Erythroblast (primary cell): ENCODE results near the gene NFIC.

Experiments
- GATA1 ChIP-seq: IDR thresholded peaks from 2 replicates; pipeline ENCODE4 v1.6.1; 2011; ENCODE audit warnings: low read depth, mild to moderate bottlenecking, control low read depth, low read length, moderate library complexity
- POLR2A ChIP-seq: IDR thresholded peaks from 2 replicates; pipeline ENCODE4 v1.6.1; 2011; ENCODE audit warnings: mild to moderate bottlenecking, low read length

- TF ChIP-seq POLR2A (no peak), GATA1 (no peak)
These were observed 76.2 kb downstream of the NFIC start for GRCh38 chr19:3442487-3443071.
